K562 (cell line): Measurements from ENCODE around the gene DNAJB7. TPM values are rescaled to one million over a fixed set of nuclear protein-coding genes. Genes with fewer than 3 reads are reported as not detected.

Experiments
- ATF1 ChIP-seq, 2 experiments: fragments of 450-650 bp in 1 of 2; IDR thresholded peaks; 2 replicates each; pipeline ENCODE4 v1.6.1; 2016; ENCODE audit warnings: missing compliant biosample characterization in 1 of 2, missing genetic modification characterization in 1 of 2
- DIDO1 ChIP-seq: fragments of 450-650 bp; IDR thresholded peaks from 2 replicates; pipeline ENCODE4 v1.6.1; 2016; ENCODE audit warnings: low read depth, missing biosample characterization, missing genetic modification characterization
- GABPA ChIP-seq: fragments of 200-800 bp; sonication (Bioruptor generic); conservative IDR thresholded peaks from 2 replicates; pipeline ENCODE4 v1.6.1; 2016; ENCODE audit warnings: low read depth, missing genetic modification characterization, missing compliant biosample characterization
- HNRNPLL ChIP-seq: fragments of 200-400 bp; formaldehyde crosslinking; IDR thresholded peaks from 2 replicates; pipeline ENCODE4 v1.6.1; 2017; ENCODE audit warnings: low read length, low read depth, mild to moderate bottlenecking; ENCODE audit not compliant: poor library complexity, severe bottlenecking
- HNRNPUL1 ChIP-seq: fragments of 200-400 bp; formaldehyde crosslinking; IDR thresholded peaks from 2 replicates; pipeline ENCODE4 v1.6.1; 2017; ENCODE audit warnings: low read length
- KLF1 ChIP-seq: fragments of 450-650 bp; IDR thresholded peaks from 2 replicates; pipeline ENCODE4 v1.6.1; 2016; ENCODE audit warnings: missing genetic modification characterization, missing compliant biosample characterization
- LARP7 ChIP-seq: fragments of 450-650 bp; IDR thresholded peaks from 2 replicates; pipeline ENCODE4 v1.6.1; 2016
- NUFIP1 ChIP-seq: fragments of 450-650 bp; IDR thresholded peaks from 2 replicates; pipeline ENCODE4 v1.6.1; 2018; ENCODE audit not compliant: partially characterized antibody
- POLR2B ChIP-seq: fragments of 450-650 bp; IDR thresholded peaks from 2 replicates; pipeline ENCODE4 v1.6.1; 2018; ENCODE audit warnings: low read depth; ENCODE audit not compliant: partially characterized antibody
- RFX7 ChIP-seq: fragments of 250-450 bp; sonication (Bioruptor Pico); IDR thresholded peaks from 2 replicates; pipeline ENCODE4 v1.5.1; 2021; ENCODE audit warnings: mild to moderate bottlenecking
- SMARCB1 ChIP-seq: IDR thresholded peaks from 2 replicates; pipeline ENCODE4 v1.6.1; 2011; ENCODE audit warnings: improper control_type of control experiment, low read depth; ENCODE audit not compliant: insufficient read length
- TGIF2 ChIP-seq: sonication (generic); formaldehyde crosslinking; IDR thresholded peaks from 2 replicates; pipeline ENCODE4 v1.8.1; 2022; ENCODE audit warnings: mild to moderate bottlenecking, missing genetic modification reagents, moderate library complexity
- XRCC4 ChIP-seq: IDR thresholded peaks from one replicate; pipeline ENCODE4 v1.6.1; 2011; ENCODE audit not compliant: insufficient read depth, insufficient read length; ENCODE audit errors: extremely low read depth
- YBX1 ChIP-seq: fragments of 450-650 bp; IDR thresholded peaks from 2 replicates; pipeline ENCODE4 v1.7.1; 2016; ENCODE audit warnings: mild to moderate bottlenecking
- YY1 ChIP-seq, 3 experiments: IDR thresholded peaks; 2 replicates each; pipeline ENCODE4 v1.6.1; 2011; ENCODE audit warnings: low read length in 2 of 3, mild to moderate bottlenecking in 2 of 3, moderate library complexity in 2 of 3, borderline replicate concordance in 1 of 3, control low read depth in 1 of 3, low read depth in 1 of 3; ENCODE audit not compliant: insufficient read depth in 3 of 3, insufficient replicate concordance in 2 of 3, control insufficient read depth in 1 of 3, insufficient read length in 1 of 3; ENCODE audit errors: extremely low read depth in 1 of 3
- ZFP36 ChIP-seq: fragments of 150-350 bp; IDR thresholded peaks from 2 replicates; pipeline ENCODE4 v1.6.1; 2018; ENCODE audit warnings: low read length, low read depth; ENCODE audit not compliant: partially characterized antibody
- ZFPM2 ChIP-seq: fragments of 250-450 bp; sonication (Bioruptor Pico); IDR thresholded peaks from 2 replicates; pipeline ENCODE4 v1.5.1; 2022; ENCODE audit warnings: mild to moderate bottlenecking
- ZNF184 ChIP-seq: sonication (generic); formaldehyde crosslinking; IDR thresholded peaks from 2 replicates; pipeline ENCODE4 v1.5.0; 2020; ENCODE audit warnings: missing genetic modification reagents
- ZNF274 ChIP-seq: IDR thresholded peaks from 2 replicates; pipeline ENCODE4 v1.6.1; 2011; ENCODE audit warnings: low read depth, mild to moderate bottlenecking, low read length, moderate library complexity, borderline replicate concordance
- polyA plus RNA-seq, 8 experiments: library from polyadenylated mRNA; depleted of rRNA in 4 of 8; stranded (reverse) in 5 of 8; unstranded in 3 of 8; fragments of >200 nt; fragmentation: Nextera tagmentation in 2 of 8; fragmentation: Illumina TruSeq in 1 of 8; extraction: Ambion mirVana in 2 of 8; extraction: Trizol in 1 of 8; gene quantifications; 2 replicates each; pipeline versions ENCODE4 v1.2.1 to v1.2.3, GENCODE V29; 2011 to 2014; ENCODE audit warnings: inconsistent platforms in 1 of 8, missing spikeins in 1 of 8
- total RNA-seq, 7 experiments: library from RNA; depleted of rRNA in 6 of 7; stranded (reverse); fragments of >200 nt in 6 of 7; fragmentation: Illumina TruSeq in 2 of 7; extraction: Trizol in 2 of 7; gene quantifications; 2 replicates each; pipeline versions ENCODE4 v1.2.1 to v1.2.3, GENCODE V29; 2011 to 2021; ENCODE audit warnings: low replicate concordance in 1 of 7
- TF ChIP-seq, protein P1 (sequence below): fragments of 450-650 bp; IDR thresholded peaks from one replicate; pipeline ENCODE4 v1.6.1; 2018; ENCODE audit warnings: mild to moderate bottlenecking, moderate library complexity; ENCODE audit not compliant: partially characterized antibody
- TF ChIP-seq, protein P2 (sequence below): sonication (generic); formaldehyde crosslinking; IDR thresholded peaks from 2 replicates; pipeline ENCODE4 v1.8.1; 2023; ENCODE audit warnings: mild to moderate bottlenecking, missing genetic modification reagents
- TF ChIP-seq, protein P3 (sequence below): fragments of 250-450 bp; sonication (Bioruptor Pico); IDR thresholded peaks from 2 replicates; pipeline ENCODE4 v1.5.0; 2020; ENCODE audit warnings: mild to moderate bottlenecking
- TF ChIP-seq, protein P4 (sequence below): fragments of 450-650 bp; formaldehyde crosslinking; IDR thresholded peaks from 2 replicates; pipeline ENCODE4 v1.4.0; 2022; ENCODE audit warnings: mild to moderate bottlenecking, moderate library complexity

DNAJB7 gene
- total and polyA plus RNA-seq, 9 of the 15 experiments (the other 6 are each of a cell fraction or from before 2014, with no cell fraction given), result 0.13 to 0.21 TPM; not detected in 7

DNA sequence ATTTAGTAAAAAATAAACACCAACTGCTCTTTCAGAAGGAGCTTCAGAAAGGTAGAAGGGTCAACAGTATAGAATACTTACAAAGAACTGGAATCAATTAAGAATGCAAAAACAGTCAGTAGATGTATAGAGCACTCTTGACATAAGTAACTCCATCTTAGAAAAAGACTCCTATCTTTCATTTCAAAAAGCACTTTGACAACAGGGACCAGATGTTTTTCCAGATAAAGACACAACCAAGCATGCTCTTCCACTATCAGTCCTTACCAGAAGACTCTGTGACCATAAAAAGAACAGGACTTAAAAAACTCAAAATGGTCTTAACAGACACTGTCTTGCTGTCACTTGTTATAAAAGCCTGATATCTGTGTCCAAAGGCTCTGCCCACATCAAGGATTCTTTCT, 48.0 kb downstream of the DNAJB7 start (continued):
- TF ChIP-seq TGIF2 (CRISPR knock-in tag) (no peak), ZNF184 (CRISPR knock-in tag) (no peak), YY1 (IDR thresholded peaks at IDR 0.05; ENCODE audit: borderline replicate concordance in 1 of 3, control insufficient read depth in 1 of 3, extremely low read depth in 1 of 3, insufficient read depth in 3 of 3, insufficient read length in 1 of 3, insufficient replicate concordance in 2 of 3, low read depth in 1 of 3, low read length in 2 of 3) (peak in 1 of 3 experiments; percentile 24), ATF1 (CRISPR knock-in tag; IDR thresholded peaks at IDR 0.05) (no peak), ATF1 (tag; IDR thresholded peaks at IDR 0.05) (peak; percentile 88), HNRNPLL (no peak), SMARCB1 (no peak), XRCC4 (no peak), LARP7 (no peak), ZFP36 (no peak), YBX1 (no peak), HNRNPUL1 (no peak), GABPA (tag) (peak; percentile 65), KLF1 (tag) (peak; percentile 86), ZFPM2 (peak; percentile 99), RFX7 (CRISPR knock-in tag) (peak; percentile 96), ZNF274 (no peak), NUFIP1 (peak; percentile 99), POLR2B (no peak), DIDO1 (tag) (peak; percentile 95)
- TF ChIP-seq, protein P1, sequence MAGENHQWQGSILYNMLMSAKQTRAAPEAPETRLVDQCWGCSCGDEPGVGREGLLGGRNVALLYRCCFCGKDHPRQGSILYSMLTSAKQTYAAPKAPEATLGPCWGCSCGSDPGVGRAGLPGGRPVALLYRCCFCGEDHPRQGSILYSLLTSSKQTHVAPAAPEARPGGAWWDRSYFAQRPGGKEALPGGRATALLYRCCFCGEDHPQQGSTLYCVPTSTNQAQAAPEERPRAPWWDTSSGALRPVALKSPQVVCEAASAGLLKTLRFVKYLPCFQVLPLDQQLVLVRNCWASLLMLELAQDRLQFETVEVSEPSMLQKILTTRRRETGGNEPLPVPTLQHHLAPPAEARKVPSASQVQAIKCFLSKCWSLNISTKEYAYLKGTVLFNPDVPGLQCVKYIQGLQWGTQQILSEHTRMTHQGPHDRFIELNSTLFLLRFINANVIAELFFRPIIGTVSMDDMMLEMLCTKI, result no peak
- TF ChIP-seq, protein P2, sequence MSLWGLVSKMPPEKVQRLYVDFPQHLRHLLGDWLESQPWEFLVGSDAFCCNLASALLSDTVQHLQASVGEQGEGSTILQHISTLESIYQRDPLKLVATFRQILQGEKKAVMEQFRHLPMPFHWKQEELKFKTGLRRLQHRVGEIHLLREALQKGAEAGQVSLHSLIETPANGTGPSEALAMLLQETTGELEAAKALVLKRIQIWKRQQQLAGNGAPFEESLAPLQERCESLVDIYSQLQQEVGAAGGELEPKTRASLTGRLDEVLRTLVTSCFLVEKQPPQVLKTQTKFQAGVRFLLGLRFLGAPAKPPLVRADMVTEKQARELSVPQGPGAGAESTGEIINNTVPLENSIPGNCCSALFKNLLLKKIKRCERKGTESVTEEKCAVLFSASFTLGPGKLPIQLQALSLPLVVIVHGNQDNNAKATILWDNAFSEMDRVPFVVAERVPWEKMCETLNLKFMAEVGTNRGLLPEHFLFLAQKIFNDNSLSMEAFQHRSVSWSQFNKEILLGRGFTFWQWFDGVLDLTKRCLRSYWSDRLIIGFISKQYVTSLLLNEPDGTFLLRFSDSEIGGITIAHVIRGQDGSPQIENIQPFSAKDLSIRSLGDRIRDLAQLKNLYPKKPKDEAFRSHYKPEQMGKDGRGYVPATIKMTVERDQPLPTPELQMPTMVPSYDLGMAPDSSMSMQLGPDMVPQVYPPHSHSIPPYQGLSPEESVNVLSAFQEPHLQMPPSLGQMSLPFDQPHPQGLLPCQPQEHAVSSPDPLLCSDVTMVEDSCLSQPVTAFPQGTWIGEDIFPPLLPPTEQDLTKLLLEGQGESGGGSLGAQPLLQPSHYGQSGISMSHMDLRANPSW, result no peak
- TF ChIP-seq, protein P3, sequence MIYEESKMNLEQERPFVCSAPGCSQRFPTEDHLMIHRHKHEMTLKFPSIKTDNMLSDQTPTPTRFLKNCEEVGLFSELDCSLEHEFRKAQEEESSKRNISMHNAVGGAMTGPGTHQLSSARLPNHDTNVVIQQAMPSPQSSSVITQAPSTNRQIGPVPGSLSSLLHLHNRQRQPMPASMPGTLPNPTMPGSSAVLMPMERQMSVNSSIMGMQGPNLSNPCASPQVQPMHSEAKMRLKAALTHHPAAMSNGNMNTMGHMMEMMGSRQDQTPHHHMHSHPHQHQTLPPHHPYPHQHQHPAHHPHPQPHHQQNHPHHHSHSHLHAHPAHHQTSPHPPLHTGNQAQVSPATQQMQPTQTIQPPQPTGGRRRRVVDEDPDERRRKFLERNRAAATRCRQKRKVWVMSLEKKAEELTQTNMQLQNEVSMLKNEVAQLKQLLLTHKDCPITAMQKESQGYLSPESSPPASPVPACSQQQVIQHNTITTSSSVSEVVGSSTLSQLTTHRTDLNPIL (CRISPR knock-in tag), result peak; percentile 99
- TF ChIP-seq, protein P4, sequence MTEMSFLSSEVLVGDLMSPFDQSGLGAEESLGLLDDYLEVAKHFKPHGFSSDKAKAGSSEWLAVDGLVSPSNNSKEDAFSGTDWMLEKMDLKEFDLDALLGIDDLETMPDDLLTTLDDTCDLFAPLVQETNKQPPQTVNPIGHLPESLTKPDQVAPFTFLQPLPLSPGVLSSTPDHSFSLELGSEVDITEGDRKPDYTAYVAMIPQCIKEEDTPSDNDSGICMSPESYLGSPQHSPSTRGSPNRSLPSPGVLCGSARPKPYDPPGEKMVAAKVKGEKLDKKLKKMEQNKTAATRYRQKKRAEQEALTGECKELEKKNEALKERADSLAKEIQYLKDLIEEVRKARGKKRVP (CRISPR knock-in tag), result peak; percentile 99
